GM18526 (cell line): ENCODE data around the gene DEPP1.

Experiments
- POLR2A ChIP-seq: IDR thresholded peaks from 3 replicates; pipeline ENCODE4 v1.6.1; 2011; ENCODE audit not compliant: insufficient read length; ENCODE audit errors: extremely low read depth

DEPP1 gene

DNA sequence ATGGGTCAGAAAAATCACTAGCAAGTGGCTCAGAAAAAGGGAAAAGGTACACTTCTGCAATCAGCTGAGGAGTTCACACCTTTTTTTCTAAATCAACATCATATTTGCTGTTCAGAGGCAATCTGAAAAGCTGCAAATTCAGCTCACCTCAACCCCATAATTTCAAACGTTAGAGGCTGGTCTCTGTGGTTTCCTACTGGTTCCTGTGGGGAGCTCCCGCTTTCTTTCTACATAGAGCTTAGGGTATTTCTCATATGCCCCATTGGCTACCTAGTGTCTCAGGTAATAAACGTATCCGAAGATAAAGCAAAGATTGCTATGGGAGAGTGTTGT, 16.9 kb upstream of the DEPP1 start:
- TF ChIP-seq POLR2A, result no peak

DNA sequence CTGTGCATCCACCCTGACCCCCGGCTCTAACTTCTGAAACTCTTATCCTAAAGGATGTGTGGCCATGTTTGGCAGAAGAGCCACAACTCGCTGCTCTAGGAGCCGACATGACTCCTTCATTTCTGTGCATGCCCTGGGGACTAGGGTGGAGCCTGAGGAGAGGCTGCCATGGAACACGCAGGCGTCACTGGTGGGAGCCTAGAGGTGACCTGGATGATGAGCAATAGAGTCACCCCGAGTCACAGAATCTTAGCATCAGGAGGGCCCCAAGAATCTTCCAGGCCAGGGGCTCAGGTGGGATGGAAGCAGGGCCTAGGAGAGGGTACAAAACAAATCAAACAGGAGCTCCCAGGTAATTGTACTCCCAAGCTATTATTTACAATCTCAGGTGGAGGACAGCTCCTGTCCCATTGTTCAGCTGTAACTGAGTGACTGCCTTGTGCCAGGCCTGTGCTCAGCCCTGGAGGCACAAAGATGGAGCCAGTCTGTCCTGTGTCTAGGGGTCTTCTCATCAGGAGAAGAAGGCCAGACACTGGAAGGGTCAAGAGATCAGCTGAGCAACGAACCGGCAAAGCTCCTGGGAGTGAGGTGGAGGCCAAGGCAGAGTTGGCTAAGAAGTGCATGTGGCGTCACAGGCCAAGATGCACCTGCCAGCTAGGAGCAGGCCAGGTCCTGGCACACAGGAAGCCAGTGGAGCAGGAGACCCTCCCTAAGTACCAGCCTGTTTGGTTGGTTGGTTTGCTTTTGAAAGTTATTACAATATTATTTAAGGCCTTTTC, 16.3 kb upstream of the DEPP1 start:
- no peak for TF ChIP-seq POLR2A

DNA sequence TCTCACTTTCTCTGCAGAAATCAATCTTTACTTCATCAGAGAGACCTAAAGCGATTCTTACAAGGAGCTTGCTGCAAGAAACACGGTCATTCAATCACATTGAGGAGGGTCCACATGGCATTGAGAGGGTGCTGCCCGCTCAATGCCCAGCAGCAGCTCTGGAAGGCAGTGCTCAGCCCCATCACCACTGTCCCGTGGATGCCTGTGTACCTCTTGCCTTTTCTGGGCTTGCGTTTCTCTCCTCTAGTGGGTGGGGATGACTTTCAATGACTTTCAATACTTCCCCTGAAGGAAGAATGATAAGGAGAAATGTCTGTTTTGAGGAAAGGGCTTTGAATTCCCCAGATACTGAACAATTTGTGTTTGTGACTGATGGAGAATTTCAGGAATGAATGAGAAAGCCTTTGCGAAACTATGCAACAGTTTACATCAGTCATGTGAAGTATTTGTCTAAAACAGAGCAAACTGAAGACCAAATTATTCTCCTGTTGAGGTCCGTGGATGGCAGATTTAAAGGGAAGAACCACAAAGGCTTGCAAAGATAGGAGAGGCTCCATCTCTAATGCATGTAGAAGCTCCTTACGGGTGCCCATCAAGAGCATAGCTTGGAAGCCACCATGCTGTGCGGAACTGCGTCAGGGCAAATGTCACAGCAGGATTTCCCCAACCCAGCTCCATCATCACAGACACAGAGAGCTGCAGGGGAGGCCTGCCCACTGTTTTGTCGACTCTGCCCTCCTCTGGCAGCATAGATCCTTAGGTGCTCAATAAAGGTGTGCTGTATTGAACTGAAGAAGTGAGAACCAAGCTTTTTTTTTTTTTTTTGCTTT, 15.5 kb upstream of the DEPP1 start:
- TF ChIP-seq POLR2A, result no peak

DNA sequence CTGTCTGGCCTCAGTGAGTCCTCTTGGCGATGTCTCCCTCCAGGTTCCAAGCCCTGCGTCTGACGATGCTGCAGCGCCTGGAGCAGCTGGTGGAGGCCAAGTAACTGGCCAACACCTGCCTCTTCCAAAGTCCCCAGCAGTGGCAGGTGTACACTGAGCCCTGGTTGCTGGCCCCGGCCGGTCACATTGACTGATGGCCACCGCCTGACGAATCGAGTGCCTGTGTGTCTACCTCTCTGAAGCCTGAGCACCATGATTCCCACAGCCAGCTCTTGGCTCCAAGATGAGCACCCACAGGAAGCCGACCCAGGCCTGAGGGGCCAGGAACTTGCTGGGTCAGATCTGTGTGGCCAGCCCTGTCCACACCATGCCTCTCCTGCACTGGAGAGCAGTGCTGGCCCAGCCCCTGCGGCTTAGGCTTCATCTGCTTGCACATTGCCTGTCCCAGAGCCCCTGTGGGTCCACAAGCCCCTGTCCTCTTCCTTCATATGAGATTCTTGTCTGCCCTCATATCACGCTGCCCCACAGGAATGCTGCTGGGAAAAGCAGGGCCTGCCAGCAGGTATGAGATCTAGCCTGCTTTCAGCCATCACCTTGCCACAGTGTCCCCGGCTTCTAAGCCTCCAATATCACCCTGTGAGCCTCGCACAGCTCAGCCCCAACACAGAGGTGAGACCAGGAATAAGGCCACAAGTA, 14.8 kb upstream of the DEPP1 start:
- TF ChIP-seq POLR2A, result no peak

DNA sequence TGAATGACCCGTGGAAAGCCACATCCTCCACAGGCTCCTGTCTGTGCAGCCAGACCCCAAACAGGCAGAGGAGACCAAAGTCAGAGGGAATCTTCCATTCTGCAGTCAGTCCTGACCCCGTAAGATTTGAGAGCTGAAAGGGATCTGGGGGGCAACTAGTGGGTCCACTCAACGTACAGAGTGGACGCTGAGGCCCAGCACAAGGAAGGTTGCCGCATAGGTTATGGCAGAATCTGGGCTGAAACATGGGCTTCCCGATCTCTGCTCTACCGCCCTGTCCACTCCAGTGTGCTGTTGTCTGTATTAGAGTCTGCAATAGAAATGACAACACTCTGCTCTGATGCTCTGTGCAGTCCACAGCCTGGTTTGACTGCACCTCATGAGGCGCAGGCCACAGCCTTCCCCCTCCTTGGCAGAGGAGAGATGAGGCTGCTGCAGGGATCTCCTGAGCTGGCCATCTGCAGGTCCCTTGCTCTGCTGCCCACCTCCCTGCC, 14.2 kb upstream of the DEPP1 start:
- no peak for TF ChIP-seq POLR2A

DNA sequence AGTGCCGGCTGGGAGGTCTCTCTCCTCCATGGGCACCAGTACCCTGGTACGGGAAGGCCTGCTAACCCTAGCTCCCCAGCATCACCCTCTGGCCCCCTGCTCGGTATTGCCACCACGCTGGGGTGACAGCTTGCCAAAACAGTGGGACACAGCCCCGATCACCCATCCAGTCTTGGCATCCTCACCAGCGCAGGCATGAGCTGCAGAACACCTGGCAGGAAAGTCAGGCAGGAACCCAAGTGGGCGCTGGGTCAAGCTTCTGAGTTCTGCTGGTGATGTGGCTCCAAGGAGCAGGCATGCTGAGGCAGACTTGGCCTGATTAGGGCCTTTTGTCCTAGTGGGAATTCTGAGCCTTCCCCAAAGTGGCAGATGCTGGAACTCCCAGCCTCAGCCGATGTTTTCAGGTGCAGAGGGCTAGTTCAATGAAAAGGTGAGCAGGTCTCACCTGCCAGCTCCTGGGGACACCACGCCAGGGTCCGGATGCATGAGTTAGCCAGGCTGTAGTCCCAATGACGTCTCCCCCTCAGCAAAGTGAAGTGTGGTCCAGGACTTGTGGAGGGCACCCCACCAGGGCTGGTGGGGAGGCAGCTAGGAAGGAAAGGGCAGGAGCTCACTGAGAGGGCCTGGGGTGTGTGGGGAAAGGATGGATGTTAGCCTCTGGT, 13.6 kb upstream of the DEPP1 start:
- no peak for TF ChIP-seq POLR2A

DNA sequence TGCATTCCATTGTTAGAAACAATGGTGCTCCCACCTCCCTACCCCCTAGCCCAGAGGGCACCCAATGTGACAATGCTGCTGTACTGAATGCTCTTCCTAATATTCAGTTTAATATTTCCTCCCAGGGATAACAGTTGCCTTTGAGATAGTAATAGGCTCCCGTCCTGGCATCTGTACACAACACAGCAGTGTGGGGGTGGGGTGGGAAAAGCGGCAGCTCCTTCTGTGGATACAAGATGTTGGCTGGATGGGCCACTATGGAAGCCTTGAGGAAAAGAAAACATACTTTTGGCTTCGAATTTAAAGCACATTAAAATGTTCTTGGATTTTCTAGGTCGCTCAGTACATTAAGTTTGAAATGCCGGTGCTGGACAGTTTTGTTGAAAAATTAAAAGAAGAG, 13.0 kb upstream of the DEPP1 start:
- no peak for TF ChIP-seq POLR2A

DNA sequence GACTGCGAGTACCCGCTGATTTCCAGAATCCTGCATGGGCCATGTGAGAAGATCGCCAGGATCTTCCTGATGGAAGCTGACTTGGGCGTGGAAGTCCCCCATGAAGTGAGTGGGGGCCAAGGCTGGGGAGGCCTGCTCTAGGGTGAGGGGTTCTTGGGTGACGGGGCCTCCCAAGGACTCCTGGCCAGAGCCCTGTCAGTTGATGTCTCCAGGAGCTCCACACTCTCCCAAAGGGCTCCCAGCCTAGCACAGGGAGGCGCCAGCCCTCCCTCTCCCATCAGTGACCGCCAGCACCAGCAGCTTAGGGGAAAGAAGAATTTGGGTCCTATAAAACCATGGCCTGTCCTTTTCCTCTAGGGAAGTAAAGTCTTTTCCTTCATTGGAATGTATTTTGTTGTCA, 12.4 kb upstream of the DEPP1 start:
- no peak for TF ChIP-seq POLR2A

DNA sequence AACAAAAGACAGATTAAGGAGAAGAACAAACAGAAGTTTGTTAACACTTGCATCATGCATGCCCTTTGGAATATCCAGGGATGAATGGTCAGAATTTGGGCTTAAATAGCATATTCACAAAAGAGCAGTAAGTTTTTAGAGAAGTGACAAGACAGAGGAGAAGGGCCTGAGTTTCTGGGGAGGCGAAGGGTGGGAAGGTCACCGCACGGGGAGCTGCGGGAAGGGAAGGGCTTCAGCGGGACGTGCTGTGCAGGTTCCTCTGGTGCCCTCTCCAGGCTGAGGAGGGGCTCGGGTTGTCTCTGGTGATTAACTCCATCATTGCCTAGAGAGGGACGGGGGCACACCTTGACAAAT, 11.7 kb upstream of the DEPP1 start:
- no peak for TF ChIP-seq POLR2A

DNA sequence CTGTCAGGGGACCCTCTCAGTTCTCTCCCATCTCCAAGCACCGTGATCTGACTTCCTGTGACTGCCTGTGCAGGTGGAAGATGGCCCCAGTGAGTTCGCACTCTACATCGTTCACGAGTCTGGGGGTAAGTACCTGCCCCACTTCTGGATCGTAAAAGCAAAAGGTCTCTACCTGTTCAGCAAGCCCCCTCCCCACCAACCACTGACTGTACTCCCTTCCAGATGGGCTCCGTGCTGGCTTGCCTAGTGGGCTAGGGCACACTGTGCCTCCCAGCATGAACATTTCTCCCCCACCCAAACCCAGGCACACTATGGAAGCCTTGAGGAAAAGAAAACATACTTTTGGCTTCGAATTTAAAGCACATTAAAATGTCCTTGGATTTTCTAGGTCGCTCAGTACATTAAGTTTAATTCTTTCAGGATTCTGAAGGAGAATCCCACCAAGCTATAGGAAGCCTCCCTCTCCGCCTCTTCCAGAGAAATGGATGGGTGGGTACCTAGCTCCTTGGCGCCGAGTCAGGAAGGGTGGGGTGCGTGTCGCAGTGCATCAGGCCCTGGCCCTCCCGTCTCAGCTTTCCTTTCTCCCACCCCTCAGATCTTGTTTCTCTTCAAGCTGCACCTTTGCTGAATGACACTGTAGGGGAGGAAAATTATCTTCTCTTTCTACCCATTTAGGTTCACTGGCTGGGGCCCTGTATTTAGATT, 11.1 kb upstream of the DEPP1 start:
- no peak for TF ChIP-seq POLR2A

DNA sequence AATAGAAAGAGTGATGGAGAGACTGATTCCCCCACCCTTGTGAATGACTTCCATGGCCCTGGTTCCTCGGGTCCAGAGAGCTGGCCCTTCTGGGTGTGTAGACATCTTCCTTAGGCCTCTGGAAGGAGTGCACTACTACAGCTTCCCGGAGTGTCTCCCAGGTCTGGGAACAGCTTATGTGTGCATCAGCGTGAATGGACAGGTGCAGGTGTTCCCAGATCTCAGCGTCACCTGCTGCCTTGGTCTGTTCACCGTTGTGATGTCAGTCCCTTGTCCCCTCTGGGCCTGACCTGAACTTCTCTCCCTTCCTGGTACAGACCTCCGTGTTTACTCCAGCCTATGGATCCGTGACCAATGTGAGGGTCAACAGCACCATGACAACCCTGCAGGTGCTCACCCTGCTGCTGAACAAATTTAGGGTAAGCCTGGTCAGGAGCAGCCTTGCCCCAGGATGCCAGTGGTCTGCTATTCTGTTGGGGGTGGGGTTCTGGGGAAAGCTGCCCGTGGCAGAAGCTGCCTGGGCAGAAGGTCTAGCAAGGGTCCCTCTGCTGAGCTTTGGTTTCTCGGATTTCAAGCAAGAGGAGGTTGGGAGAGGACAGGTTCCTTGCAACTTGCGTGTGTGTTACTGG, 10.5 kb upstream of the DEPP1 start:
- no peak for TF ChIP-seq POLR2A

DNA sequence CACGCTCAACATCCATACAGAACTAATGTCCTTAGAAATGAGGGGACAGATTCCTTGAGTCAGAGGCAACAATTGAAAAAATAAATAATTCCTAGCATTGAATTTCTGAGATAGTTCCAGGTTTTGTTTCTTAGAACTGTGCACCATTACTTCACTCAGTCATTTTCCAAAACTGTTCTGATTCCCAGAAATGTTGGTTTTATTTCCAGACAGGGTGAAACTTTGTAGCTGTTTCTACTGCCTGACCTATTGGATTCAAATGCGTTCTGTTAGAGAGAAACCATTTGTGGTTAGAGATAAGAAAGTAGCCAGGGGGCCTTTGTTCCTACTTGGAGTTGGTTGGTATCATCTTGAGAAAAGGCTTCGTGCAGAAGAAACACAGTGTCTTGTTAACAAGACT, 8.1 kb upstream of the DEPP1 start:
- no peak for TF ChIP-seq POLR2A

DNA sequence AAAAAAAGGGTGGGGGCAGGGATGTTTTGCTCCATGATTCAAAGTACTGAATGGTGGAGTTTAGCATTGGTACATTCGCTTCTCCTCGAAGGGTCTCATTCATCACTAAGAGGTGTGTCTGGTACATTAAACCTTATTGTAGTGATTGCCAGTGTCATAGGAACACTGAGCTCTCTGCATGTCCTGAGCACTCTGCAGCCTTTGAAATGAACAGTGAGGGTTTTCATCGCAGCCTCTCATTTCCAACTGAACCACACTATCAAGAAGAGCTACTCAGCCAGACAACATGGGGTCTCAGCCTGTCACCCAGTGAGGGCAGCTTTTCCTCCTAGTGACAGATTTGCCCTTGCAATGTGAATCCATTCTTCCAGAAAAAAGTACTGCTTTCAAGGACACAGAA, 7.6 kb upstream of the DEPP1 start:
- TF ChIP-seq POLR2A, result no peak

DNA sequence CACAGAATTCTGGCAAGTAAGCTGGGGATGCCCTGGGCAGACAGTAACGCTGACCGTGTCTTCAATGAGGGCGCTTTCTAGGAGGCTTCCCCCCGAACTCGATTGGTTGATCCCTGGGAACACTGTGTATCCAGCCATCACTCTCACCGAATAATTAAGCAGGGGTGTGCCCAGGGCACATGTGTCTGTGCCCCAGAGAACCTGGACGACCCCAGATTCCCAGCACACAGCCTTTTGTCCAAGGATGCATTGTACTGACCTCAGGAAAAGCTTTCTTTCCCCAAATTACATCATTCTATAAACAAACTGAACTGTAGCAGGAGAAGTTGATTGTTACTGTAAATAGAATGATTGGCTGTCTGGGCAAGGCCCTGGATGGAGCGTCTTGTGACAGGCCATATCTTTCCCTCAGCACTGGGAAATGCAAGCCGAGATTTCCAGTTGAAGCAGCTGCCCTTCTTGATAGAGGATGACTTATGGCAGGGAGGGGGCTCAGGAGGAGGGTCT, 6.6 kb upstream of the DEPP1 start:
- no peak for TF ChIP-seq POLR2A
